ENCODE measurements around the gene KIF3A.

Gene KIF3A

DNA sequence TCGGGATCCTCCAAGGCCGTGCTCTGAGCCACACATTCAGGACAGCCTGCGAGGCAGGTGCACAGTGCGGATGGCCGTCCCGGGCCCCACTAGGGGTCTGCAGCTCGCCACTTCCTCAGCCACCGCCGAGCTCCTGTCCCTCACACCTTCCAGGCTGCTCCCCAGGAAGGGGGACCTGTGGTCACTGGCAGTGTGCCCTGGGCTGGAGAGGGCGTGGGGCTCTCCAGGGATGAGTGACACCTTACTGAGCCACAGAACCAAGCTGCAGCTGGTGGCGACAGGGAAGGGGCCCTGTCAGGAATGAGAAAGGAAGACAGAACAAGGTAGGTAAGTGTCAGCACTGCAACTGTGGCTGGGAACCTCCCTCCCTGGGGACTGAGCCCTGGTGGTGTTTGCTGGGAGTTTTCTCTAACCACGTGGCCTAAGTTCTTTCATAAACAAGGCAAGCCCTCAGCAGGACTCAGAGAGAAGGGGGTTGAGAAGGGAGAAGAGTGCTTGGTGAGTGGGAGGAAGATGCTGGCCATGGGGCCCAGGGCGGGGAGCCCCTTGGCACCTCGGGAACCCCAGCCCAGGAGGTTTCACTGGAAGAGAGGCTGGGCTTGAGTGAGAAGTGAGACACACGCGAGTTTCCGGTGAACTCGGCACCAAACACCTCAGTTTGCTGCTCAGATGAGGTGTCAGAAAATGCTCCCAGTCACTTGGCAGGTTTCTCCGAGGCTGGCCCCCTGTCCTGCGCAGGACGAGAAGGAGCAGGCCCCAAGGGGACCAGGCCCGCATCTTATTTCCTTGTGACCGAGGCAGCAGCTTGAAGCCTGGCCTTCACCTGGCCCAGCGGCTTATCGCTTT lies 74.2 kb downstream of the KIF3A start:
- no peak for DNase-seq (ENCODE audit: low spot score)

DNA sequence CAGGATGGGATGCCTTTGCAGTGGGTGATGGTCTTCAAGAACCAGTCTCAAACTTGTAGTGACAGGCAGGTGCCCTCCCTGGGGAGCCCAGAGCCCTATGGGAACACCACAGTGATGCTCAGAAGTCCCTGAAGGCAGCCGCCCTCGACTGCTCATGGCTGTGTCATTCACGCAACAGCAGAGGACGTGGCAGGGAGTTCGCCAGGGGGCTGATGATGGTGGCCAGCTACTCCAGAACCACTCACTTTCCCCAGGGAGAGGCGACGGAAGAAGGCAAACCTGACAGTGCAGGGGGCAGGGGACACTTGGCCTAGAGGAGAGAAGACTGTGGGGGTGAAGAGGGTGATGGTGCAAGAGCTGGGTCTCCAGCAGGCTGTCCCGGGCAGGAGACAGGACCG lies 75.3 kb downstream of the KIF3A start:
- no peak for DNase-seq (ENCODE audit: low spot score)

DNA sequence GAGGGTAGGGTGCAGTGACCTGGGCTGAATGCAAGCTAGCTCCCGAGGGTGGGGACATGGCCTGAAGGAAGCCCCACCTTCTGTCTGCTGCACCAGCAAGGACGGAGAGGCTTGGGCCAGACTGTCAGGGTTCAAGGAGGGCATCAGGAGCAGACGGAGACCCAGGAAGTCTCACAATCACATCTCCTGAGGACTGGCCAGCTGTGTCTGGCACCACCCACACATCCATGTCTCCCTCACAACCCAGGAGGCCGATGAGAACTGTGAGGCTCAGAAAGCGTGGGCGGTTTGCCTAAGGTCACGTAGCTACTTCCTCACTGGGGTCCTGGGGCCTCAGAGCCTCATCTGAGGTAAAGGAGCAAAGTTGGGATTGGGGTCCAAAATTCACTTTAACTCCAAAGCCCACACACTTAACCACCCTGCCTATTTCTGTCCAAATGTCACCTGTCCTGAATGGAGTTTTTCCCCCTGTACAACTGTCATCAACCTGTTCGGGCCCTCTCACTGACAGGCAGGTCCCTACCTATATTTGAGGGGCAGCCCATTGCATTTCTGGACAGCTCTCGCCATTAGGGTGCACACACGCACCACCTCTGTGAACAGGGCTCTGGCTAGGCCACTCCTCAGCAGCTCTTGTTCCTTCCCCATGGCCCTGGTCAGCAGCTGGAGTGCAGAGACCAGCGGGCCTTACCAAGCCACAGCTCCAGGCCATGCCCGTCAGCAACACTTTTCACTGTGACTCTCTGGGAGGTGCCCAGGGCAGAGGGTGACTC lies 75.9 kb downstream of the KIF3A start:
- no peak for DNase-seq (ENCODE audit: low spot score)

DNA sequence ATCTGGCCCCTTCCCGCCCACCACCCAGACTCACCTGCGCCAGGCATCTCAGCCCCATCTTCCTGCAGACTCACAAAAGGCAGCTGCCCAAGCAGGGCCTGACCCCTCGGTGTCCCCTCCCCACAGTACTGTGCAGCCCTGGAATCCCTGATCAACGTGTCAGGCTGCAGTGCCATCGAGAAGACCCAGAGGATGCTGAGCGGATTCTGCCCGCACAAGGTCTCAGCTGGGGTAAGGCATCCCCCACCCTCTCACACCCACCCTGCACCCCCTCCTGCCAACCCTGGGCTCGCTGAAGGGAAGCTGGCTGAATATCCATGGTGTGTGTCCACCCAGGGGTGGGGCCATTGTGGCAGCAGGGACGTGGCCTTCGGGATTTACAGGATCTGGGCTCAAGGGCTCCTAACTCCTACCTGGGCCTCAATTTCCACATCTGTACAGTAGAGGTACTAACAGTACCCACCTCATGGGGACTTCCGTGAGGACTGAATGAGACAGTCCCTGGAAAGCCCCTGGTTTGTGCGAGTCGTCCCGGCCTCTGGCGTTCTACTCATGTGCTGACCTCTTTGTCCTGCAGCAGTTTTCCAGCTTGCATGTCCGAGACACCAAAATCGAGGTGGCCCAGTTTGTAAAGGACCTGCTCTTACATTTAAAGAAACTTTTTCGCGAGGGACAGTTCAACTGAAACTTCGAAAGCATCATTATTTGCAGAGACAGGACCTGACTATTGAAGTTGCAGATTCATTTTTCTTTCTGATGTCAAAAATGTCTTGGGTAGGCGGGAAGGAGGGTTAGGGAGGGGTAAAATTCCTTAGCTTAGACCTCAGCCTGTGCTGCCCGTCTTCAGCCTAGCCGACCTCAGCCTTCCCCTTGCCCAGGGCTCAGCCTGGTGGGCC lies 77.5 kb downstream of the KIF3A start:
- DNase-seq (ENCODE audit: low spot score) = no peak

DNA sequence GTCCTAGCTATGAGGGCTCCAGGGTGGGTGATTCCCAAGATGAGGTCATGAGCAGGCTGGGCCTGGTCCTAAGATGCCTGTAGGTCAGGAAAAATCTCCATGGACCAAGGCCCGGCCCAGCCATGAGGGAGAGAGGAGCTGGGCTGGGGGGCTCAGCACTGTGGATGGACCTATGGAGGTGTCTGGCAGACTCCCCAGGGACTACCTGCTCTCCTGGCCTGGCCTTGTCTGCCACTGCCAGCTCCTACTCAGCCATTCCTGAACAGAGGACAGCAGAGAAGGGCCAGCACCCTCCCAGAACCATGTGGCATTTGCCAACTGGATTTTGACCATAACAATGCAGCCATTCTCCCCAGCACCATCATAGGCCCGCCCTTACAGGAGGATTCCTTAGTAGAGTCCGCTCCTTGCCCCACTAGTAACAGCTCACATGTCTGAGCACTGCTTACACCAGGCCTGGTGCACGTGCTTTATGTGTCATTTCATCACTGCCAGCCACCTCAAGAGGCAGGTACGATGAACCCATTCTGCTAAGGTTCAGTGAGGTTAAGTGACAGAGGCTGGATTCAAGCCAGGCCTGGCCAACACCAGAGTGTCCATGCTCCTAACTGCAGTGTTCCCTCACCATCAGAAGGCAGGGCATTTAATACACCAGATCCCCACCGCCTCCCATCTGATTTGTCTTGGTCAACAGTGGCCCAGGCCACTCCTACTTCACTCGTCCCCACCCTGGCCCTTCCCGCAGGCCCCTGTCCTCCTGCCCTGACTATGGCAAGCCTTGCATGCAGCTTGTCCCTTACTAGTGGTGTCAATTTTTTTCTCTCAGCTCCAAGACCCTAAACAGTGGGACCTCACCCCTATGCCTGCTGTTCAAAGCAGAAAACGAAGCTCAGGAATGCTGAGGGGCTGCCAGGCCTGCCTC lies 78.7 kb downstream of the KIF3A start:
- DNase-seq (ENCODE audit: low spot score) = no peak

DNA sequence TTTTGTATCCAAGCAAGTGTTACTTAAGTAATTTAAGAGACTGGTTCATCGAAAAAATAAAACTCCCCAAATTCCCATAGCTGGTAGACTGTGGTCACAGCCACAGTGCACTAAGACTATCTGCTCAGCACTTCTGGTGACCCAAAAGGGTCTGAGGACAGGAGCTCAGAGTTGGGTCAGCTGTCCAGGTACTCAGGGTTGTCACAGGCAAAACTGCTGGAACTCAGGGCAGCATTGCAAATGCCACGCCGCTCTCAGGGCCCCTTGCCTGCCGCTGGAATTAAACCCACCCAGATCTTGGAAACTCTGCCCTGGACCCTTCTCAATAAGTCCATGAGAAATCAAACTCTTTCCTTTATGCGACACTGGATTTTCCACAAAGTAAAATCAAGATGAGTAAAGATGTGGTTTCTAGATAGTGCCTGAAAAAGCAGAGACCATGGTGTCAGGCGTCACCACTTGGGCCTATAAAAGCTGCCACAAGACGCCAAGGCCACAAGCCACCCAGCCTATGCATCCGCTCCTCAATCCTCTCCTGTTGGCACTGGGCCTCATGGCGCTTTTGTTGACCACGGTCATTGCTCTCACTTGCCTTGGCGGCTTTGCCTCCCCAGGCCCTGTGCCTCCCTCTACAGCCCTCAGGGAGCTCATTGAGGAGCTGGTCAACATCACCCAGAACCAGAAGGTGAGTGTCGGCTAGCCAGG lies 79.5 kb downstream of the KIF3A start, which contains the start of gene IL13:
IL13 (plus strand) TSS at position 498 of the 705 bp plus-strand sequence; CDS start at position 512, 14 bp downstream.
- DNase-seq (ENCODE audit: low spot score) = no peak

DNA sequence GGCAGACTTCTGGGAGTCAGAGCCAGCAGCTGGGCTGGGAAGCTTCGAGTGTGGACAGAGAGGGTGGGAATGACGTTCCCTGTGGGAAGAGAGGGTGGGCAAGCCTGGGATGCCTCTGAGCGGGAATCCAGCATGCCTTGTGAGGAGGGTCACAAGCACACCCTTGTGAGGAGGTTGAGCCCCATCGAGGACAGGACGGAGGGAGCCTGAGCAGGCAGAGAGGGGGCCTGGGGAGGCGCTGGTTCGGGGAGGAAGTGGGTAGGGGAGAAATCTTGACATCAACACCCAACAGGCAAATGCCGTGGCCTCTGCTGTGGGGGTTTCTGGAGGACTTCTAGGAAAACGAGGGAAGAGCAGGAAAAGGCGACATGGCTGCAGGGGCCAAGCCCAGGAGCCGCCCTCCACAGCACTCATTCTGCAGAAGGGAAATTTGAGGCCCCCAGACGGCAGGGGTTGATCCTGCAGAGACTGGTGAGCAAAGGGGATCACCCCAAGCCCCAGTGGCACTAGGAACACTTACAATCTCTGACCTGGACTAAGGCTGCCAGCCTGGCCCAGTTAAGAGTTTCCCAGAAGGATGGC lies 80.5 kb downstream of the KIF3A start:
- no peak for DNase-seq (ENCODE audit: low spot score)

DNA sequence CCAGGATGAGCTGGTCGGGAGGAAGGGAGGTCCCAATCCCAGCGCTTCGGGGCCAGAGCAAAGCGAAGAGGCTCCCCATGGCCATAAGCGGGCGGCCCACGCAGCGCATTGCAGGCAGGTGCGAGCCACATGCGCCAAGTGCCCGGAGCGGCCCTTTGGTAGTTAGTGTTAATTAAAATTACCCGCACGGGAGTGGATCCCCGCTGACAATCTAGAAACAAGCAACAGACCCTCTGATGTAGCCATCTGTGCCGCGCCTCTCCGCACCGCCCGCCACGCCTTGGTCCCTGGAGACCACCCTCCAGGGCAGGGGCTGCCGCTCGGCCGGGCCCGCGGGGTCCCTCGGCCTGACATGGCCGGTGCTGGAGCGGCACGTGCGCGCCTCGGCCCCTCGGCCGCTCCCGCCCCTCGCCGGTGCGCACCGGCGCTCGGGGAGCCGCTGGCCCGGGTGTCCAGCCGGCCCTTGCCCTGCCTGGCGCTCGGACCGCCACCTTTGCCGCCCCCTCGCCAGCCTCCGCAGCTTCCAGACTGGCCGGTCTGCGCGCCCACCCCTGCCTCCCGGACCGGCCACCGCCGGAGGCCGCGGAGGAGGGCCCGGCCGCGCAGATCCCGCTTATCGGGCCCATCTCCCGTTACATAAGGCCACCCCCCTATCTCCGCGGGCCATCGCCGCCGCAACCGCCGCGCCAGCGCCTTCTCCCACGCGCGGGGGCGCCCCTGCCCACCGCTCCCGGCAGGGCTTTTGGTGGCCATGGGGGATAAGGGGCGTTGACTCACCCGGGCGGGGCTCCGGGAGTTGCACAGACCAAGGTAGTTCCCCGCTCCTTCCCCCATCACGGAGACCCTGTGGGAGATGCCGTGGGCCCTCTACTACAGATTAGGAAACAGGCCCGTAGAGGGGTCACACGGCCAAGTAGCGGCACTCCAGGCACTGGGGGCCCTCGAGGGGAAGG lies 81.2 kb downstream of the KIF3A start:
- DNase-seq (ENCODE audit: low spot score) = no peak

DNA sequence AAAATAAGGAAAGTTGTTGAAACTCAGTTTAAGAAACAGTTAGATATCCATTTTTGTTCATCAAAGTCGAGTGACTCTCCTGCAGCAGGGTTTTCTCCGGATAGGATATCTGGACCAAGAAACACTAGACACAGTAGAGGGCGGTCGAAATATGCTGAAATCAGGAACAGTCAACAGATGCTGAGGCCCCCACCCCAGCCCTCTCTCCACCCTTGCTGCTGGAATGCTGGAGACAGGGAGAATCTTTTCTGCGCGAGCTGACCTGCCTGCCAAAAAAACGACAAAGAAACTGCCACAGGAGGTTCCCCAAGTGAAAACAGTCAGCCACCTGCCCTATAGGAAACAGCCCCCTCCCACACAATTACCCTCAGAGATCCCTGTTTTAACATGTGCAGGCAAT lies 83.6 kb downstream of the KIF3A start:
- no peak for DNase-seq (ENCODE audit: low spot score)

DNA sequence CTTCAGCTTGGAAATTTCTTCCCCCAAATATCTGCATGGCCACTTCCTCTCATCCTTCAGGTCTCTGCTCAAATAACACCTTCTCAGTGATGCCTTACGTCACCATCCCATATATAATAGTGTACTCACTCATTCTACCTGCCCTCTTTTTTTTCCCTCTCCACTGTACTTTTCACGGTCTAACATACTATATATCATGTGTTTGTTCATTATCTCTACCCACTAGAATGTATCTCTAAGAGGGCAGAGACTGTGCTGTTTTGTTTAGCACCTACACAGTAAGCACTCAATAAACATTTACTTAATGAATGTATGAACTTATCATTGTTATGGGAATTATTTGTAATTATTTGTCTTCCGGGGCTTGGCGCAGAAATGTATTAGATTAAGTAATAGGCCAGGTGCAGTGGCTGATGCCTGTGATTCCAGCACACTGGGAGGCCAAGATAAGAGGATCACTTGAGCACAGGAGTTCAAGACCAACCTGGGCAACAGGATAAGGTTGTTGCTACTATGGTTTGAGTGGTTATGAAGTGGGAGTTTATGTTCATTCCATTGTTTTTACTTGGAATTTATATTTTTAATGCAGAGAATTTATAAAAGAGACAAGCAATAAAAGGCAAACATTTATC lies 85.4 kb downstream of the KIF3A start:
- DNase-seq (ENCODE audit: low spot score) = no peak

DNA sequence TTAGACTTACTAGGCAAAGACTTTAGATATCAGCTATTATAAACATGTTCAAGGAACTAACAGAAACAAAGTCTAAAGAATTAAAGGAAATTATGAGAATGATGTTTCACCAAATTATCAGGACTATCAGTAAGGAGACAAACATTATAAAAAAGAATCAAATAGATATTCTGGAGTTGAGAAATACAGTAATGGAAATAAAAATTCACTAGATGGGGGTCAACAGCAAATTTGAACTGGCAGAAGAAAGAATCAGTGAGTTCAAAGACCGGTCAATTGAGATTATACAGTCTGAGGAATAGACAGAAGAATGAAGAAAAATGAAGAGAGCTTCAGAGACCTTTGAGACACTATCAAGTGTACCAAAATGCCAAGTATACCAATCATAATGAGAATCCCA lies 89.0 kb downstream of the KIF3A start:
- DNase-seq (ENCODE audit: low spot score) = no peak

DNA sequence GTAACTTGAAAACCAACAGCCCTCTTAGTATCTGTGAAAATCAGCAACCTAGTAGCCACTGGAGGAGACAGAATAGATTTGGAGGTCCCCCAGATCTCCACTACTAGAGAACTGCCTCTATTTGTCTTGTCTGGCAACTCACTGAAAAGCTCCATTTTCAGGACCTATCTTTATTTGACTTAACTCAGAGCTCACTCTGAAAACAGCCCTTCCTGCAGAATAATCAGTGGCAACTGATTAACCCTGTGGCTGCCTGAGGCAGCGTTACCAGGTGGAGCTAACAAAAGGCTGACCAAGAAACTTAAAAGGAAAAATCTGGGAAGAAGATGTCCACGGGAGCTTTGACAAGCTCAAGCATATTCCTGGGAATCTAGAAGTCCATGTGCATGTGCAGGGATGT lies 89.9 kb downstream of the KIF3A start:
- DNase-seq (ENCODE audit: low spot score) = no peak

DNA sequence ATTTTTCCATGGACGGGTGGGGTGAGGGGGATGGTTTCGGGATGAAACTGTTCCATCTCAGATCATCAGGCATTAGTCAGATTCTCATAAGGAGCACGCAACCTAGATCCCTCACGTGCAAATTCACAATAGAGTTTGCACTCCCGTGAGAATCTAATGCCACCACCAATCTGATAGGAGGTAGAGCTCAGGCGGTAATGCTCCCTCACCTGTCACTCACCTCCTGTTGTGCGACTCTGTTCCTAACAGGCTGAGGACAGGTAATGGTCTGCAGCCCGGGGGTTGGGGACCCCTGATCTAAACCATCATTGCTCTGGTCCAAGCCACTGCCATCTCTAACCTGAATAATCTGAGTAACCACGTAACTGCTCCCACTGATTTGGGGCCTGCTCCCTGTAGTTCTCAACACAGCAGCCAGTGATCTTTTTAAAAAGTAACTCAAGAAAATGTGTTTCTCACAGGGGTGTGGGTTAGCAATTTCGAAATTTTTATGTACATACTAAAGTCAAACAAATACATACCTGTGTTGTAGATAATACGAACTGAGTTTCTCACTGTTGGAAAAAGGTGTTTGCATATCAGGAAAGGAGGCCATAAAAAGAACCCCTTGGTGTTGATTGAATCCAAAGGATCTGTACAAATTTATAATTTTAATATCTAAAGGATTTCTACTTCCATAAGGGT lies 90.6 kb downstream of the KIF3A start:
- DNase-seq (ENCODE audit: low spot score) = no peak

DNA sequence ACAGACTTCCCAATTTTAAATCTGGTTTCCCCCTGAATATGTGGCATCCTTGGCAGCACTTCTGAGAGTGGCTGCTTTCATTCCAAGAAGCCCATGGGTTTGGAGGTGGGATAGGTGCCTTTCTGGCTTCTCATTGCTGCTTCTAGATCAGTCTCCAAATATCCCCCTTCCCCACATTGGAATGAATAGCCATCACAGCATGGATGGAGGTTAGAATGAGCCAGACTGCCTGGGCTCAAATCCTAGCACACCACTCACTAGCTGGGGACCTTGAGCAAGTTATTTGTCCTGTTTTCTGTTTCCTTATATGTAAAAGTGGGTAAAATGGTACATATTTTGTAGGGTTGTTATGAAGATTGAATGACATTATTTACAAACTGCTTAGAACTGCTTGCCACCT lies 93.2 kb downstream of the KIF3A start:
- DNase-seq (ENCODE audit: low spot score) = no peak
